Colonic mucosa (tissue), 4 donors: ENCODE data around the gene ZNF827. TPM values are rescaled to one million over a fixed set of nuclear protein-coding genes. Genes with fewer than 3 reads are reported as not detected.

Experiments used
- DNase-seq: peaks from one replicate; pipeline ENCODE4 v3.0.0-alpha.2; 2020
- H3K27ac ChIP-seq: fragments of 200-600 bp; one replicate; pipeline ENCODE4 v1.8.0; 2021
- H3K27me3 ChIP-seq: fragments of 200-600 bp; one replicate; pipeline ENCODE4 v1.8.0; 2021
- H3K36me3 ChIP-seq: fragments of 200-600 bp; one replicate; pipeline ENCODE4 v1.8.0; 2021
- H3K4me1 ChIP-seq: fragments of 200-600 bp; one replicate; pipeline ENCODE4 v1.8.0; 2021; ENCODE audit warnings: mild to moderate bottlenecking
- H3K4me3 ChIP-seq: fragments of 200-600 bp; one replicate; pipeline ENCODE4 v1.8.0; 2021
- H3K9ac ChIP-seq, 2 donors: one replicate each; pipeline ENCODE4 v1.7.0; 2013; ENCODE audit warnings: control low read depth in 2 of 2, low read depth in 2 of 2, low read length in 2 of 2
- H3K9me3 ChIP-seq: fragments of 200-600 bp; one replicate; pipeline ENCODE4 v1.8.0; 2021
- intact Hi-C: fragments of 100-400 bp; cut with DNase I; formaldehyde crosslinking; loops from one replicate; pipeline ENCODE4 v1.14.1; 2022
- total RNA-seq, 2 donors: library from RNA; stranded (reverse); fragmentation: NEBNext Ultra II Directional in 1 of 2; extraction: Animal tissue kit (Norgen Biotek cat#: 25700) in 1 of 2; gene quantifications; one replicate each; pipeline ENCODE4 v1.2.1, GENCODE V29; 2021
- TF ChIP-seq, protein P1 (sequence below): fragments of 200-600 bp; IDR thresholded peaks from one replicate; pipeline ENCODE4 v1.8.0; 2022; ENCODE audit warnings: antibody characterized with exemption, mild to moderate bottlenecking
- donor health status: healthy.
- donor health status: DM: no; HTN: no; CAD: no.
- donor health status: DM: no; HTN: no; CAD: no.

ZNF827 gene
- total RNA-seq, 2 donors from 2014 or later = 17.9 to 19.7 TPM

- Histone ChIP-seq H3K4me1 (no peaks in the 10 kb centered on the region), H3K36me3 (no peaks in the 10 kb centered on the region), H3K4me3 (no peak overlapping the region), H3K9me3 (no peaks in the 10 kb centered on the region), H3K9ac (no peak overlapping the region), H3K27ac (no peak overlapping the region), H3K27me3 (no peaks in the 10 kb centered on the region)
- intact Hi-C loops = no loop called here
- no peak for DNase-seq
- TF ChIP-seq, protein P1, sequence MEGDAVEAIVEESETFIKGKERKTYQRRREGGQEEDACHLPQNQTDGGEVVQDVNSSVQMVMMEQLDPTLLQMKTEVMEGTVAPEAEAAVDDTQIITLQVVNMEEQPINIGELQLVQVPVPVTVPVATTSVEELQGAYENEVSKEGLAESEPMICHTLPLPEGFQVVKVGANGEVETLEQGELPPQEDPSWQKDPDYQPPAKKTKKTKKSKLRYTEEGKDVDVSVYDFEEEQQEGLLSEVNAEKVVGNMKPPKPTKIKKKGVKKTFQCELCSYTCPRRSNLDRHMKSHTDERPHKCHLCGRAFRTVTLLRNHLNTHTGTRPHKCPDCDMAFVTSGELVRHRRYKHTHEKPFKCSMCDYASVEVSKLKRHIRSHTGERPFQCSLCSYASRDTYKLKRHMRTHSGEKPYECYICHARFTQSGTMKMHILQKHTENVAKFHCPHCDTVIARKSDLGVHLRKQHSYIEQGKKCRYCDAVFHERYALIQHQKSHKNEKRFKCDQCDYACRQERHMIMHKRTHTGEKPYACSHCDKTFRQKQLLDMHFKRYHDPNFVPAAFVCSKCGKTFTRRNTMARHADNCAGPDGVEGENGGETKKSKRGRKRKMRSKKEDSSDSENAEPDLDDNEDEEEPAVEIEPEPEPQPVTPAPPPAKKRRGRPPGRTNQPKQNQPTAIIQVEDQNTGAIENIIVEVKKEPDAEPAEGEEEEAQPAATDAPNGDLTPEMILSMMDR = no peak
Observed at GRCh38 chr4:145871209-145871608, 67.4 kb downstream of the ZNF827 start.

- Histone ChIP-seq H3K27ac (no peak overlapping the region), H3K4me3 (no peak overlapping the region), H3K4me1 (no peaks in the 10 kb centered on the region), H3K27me3 (no peaks in the 10 kb centered on the region), H3K9ac (no peak overlapping the region), H3K9me3 (no peaks in the 10 kb centered on the region), H3K36me3 (no peaks in the 10 kb centered on the region)
- TF ChIP-seq, protein P1 = no peak
- intact Hi-C loops = no loop called here
- no peak for DNase-seq
Observed at GRCh38 chr4:145870155-145871020, 68.2 kb downstream of the ZNF827 start.

- Histone ChIP-seq H3K4me1 (no peaks in the 10 kb centered on the region), H3K27me3 (no peaks in the 10 kb centered on the region), H3K36me3 (no peaks in the 10 kb centered on the region), H3K9me3 (no peaks in the 10 kb centered on the region), H3K27ac (no peak overlapping the region), H3K9ac (no peak overlapping the region), H3K4me3 (no peak overlapping the region)
- TF ChIP-seq, protein P1 = no peak
- DNase-seq = no peak
- intact Hi-C loops = no loop called here
Observed at GRCh38 chr4:145868637-145869409, 69.8 kb downstream of the ZNF827 start.

- Histone ChIP-seq H3K27ac (no peak overlapping the region), H3K36me3 (no peaks in the 10 kb centered on the region), H3K9ac (no peak overlapping the region), H3K4me1 (no peaks in the 10 kb centered on the region), H3K4me3 (no peak overlapping the region), H3K9me3 (no peaks in the 10 kb centered on the region), H3K27me3 (no peaks in the 10 kb centered on the region)
- intact Hi-C loops = no loop called here
- DNase-seq = no peak
- TF ChIP-seq, protein P1 = no peak
Observed at GRCh38 chr4:145867406-145867805, 71.2 kb downstream of the ZNF827 start.

DNA sequence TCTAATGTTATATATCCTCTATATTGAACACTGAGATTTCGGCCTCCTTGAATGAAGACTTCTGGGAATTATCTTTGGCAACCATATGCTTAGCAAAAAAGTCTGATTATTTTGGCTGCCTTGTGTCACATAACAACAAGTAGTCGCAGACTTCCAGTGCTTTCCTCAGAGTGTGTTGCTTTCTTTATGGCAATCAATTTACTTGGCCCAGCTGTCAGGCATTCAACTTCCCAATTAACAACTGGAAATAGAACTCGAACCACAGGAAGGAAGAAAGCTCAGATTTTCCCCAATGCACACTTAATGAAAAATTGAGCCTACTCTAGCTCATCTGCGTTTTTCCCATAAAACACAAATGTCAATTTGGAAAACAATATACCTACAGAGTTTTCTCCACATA, 71.6 kb downstream of the ZNF827 start:
- Histone ChIP-seq H3K27ac (no peak overlapping the region), H3K36me3 (no peaks in the 10 kb centered on the region), H3K4me3 (no peak overlapping the region), H3K4me1 (no peaks in the 10 kb centered on the region), H3K9ac (no peak overlapping the region), H3K9me3 (no peaks in the 10 kb centered on the region), H3K27me3 (no peaks in the 10 kb centered on the region)
- intact Hi-C loops = no loop called here
- DNase-seq = no peak
- TF ChIP-seq, protein P1 = no peak
